Left kidney (tissue), 2 donors: ENCODE results near the gene MILR1. TPM values are rescaled to one million over a fixed set of nuclear protein-coding genes. Genes with fewer than 3 reads are reported as not detected.
A peak's percentile ranks its signal among the peaks of the same experiment; 100 is the strongest.

ENCODE experiments used
- DNase-seq: peaks from one replicate; pipeline ENCODE4 v3.0.0-alpha.2; 2013
- polyA plus RNA-seq: library from polyadenylated mRNA; unstranded; fragments of 120-200 nt; gene quantifications from one replicate; pipeline ENCODE4 v1.2.1, GENCODE V29; 2013; ENCODE audit not compliant: insufficient read length

Gene MILR1
- polyA plus RNA-seq, 1 donor: 2.5 TPM

DNA sequence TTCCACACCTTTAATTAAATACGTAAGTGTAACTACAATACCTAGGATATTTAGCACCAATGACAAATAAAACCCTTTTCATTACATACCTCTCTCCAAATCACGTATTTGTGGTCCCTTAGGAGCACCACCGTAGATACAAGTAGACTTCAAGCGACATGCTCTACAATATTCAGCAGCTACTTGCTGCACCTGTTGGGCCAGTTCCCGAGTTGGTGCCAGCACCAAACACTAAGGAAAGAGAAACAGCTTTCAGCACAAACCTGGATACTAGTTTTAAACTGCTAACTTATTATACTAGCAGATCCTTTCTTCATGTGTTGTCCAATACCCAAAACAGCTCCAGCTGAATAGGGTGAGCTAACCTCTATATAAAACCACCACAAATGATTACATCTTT, 54.4 kb downstream of the MILR1 start:
- no peak for DNase-seq

DNA sequence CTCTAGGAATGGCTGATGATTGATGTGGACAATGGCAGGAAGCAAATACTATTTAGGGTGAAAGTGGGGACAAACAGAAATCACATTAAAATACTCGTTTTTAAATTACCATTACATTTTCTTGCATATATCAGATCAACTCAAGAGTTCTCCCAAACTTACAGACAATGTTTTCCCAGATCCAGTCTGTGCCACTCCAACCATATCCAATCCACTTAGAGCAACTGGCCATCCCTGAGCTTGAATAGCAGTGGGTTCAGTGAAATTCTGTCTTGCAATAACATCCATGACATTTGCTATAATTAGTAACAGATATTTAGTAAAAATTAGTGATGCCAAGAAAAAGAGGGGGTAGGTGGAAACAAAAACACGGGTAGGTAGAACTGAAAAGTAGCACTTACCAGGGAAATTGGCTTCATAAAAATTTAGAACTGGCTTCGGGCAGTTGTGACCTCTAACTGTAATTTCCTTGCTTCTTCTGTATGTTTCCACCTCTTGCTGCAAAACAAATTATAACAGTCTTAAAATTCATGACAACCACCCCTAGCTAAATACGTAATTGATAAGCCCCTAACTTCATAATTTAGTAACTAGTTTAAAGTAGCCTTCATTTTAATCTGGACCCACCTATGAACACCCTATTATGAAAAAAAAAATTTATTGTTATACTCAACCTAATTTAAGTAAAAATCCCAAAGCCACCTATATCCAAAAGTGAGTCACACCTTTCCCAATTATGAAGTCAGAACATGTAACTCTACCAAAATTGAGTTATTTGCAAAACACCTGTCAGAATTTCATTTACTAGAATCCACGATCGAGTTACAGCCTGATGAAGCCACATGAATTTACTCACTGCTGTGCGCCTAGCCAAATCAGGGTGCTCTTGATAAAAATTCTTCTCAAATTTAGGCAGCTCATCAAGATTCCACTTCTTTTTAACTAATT, 55.2 kb downstream of the MILR1 start:
- no peak for DNase-seq

DNA sequence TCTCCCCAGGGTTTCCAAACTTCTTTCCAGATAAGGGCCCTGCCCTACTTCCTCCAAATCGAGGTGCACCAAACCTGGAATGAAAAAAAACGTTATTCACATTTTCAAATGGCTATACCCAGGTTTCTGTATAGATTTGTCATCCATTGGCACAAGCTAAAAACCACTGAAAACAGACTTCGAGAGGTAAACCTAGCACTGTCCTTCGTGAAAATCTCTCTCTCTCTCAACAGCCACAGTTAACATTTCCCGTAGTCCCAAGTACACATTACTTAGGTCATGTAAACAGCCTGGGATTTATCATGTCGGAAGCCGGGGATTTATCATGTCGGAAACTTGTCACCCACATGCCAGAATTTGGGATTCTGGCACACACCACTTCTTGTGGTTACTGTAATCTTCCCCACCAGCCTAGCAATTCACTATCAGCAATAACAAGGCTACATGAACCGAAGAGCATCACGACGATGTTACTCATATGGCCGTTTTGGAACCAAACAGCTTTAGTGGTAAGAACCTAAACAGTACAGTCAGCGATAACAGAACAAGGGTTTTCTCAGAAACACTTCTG, 55.9 kb downstream of the MILR1 start:
- DNase-seq: no peak

GRCh38 chr17:64505340-64506200, 56.7 kb downstream of the MILR1 start:
- DNase-seq: peak; percentile 92

- peak; percentile 95 for DNase-seq
Observed at GRCh38 chr17:64506201-64506575, 57.3 kb downstream of the MILR1 start, which contains the start of gene DDX5. Gene DDX5, minus strand, starts transcription at chr17:64506289. Its CDS starts 170 bp downstream, at chr17:64506119.

DNA sequence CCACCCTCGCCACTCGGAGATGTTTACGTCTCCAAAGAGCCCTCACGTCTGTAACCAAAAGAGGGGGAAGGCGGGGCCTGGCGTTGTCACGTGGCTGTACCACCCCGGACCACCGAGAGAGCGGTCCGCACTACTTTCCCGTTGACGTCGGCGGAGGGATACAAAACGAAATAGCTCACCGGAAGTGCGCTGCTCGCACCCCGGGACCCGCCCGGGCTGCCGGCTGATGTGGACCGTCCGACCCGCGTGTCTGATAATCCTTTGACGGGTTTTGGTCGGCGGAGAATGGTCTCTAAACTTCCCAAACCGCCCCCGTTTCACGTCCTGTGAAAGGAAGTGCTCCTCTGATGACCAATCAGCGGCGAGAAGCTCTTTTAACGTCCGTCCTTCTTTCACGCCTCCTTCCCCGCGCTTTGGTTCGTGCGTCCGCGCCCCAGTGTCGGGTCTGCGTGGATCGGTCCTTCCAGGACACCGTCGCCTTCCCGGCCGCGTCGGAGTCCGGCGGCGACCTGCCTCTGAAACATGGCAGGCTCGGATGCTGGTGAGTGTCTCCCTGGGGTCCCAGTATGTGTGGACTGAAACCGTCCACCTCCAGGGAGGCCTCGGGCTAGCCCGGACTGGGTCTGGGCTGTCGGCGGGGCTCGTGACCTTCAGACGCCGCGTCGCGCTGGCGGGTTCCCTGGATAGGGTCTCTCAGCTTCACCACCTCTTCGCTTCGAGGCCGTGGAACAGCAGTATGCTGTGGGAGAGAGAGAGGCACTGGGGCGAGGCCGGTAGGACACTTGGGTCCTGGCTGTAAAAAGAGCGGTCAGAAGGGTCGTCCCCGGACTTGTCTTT, 57.9 kb downstream of the MILR1 start, which contains the start of gene CEP95:
TSS of gene CEP95 (plus strand) at position 402 of the 837 bp plus-strand sequence. CDS start at position 523, 121 bp downstream.
- peak; percentile 95 for DNase-seq

GRCh38 chr17:64507413-64507782, 58.5 kb downstream of the MILR1 start:
- peak; percentile 86 for DNase-seq

DNA sequence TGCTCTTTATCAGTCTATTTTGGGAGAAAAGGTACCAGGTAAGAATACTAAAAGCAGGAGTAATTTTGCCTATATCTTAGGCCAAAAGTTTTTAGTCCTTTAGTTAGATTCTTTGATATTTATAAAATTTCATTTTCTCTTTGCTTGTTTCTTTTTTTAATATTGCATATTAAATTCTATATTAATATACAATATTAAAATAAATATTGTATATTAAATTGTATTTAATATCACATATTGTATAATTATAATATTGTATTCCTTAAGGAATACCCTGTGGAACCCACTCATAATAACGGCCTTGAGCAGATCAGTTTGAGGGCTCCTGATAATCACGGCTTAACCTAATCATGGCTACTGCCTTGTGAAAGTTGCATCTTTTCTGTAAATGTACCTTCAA, 59.8 kb downstream of the MILR1 start:
- DNase-seq: no peak

DNA sequence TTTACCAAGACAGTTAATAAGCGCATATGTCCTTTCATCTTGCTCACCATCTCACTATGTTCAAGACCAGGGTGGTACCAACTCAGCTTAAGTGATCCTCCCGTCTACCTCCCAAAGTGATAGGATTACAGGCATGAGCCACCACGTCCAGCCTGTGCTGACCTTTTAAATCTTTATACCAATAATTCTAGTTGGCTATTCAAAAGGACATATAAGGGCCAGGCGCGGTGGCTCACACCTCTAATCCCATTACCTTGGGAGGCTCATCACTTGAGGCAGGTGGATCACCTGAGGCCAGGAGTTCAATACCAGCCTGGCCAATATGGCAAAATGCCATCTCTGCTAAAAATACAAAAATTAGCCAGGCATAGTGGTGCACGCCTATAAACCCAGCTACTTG, 60.3 kb downstream of the MILR1 start:
- DNase-seq: no peak

GRCh38 chr17:64515419-64515818, 66.5 kb downstream of the MILR1 start:
- DNase-seq: no peak

GRCh38 chr17:64515829-64516228, 66.9 kb downstream of the MILR1 start:
- DNase-seq: no peak

Other genes starting within 250 kb of the MILR1 start
- gene TEX2, start 185.9 kb upstream of the MILR1 start, polyA plus RNA-seq: 27.5 TPM
- 97.0 TPM for gene PECAM1, start 58.3 kb upstream of the MILR1 start, polyA plus RNA-seq
- 59.0 TPM for gene POLG2, start 47.9 kb downstream of the MILR1 start, polyA plus RNA-seq
- 945 TPM for gene DDX5, start 57.2 kb downstream of the MILR1 start, polyA plus RNA-seq
- gene CEP95, start 57.9 kb downstream of the MILR1 start, polyA plus RNA-seq: 194 TPM
- gene SMURF2, start 213.2 kb downstream of the MILR1 start, polyA plus RNA-seq: 42.5 TPM